GM18517 (cell line): ENCODE data around the gene USH2A.

ENCODE experiments used
- ATAC-seq: cut with Tn5 transposase; IDR thresholded peaks from one replicate; pipeline ENCODE4 v1.9.1; 2021; ENCODE audit warnings: mild to moderate bottlenecking, moderate library complexity; ENCODE audit not compliant: unreplicated experiment

The USH2A gene

DNA sequence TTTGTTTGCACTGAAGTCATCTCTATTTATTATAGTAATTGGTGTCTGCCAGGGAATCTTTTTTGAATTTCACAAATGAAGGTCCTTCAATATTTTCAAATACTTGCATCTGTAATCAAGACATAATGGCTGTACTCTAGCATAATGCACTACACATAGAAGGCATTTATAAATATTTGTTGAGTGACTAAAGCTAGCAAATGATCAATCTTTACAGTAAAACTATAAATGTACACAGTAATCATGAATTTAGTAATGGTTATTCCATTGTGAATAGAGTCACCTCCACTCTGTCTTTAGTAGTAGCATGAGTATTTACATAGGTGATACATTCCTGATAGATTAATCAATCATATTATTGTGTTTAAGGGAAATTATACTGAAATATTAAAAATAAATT, 119.6 kb downstream of the USH2A start:
- no peak for ATAC-seq

DNA sequence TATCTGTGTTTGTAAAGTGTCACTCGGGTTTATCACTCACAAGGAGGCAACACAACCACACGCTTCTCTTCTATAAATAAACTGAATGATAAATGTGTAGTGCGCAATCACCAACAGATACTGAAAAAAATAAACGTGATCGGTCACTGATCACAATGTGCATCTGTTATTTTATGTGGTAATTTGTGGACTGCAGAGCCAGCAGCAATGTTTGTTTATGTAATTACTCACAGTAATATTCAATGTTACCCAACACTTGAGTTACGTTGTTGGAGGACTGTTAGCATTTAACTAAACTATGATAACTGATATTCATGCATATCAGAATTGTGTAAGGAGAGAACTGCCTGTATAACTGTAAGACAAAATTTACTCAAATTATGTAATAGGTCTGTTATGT, 129.6 kb downstream of the USH2A start:
- ATAC-seq, result no peak

DNA sequence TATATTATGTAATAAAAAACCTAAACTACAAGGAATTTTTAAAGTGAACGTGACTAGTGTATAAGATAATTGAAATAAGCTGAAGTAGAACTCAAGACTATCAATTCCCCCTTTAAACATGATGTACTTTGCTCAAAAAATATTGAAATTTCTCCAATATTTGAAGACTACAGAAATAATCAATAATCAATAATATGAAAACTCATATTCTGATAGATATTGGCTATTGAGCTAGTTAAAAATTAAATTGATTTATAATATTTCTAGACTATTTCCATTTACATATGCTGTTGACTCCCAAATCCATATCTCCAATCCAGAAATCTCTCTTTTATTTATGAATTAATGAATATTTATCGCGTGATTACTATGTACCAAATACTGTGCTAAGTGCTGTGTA, 133.2 kb downstream of the USH2A start:
- no peak for ATAC-seq

DNA sequence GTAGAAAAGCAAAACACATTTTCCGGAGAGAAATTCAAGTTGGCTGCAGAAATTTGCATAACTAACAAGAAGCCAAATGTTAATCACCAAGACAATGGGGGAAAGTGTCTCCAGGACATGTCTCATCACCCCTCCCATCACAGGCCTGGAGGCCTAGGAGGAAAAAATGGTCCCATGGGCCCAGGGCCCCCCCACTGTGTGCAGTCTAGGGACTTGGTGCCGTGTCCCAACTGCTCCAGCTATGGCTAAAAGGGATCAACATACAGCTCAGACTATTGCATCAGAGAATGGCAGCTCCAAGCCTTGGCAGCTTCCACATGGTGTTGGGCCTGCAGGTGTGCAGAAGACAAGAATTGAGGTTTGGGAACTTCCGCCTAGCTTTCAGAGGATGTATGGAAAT, 138.2 kb downstream of the USH2A start:
- no peak for ATAC-seq

DNA sequence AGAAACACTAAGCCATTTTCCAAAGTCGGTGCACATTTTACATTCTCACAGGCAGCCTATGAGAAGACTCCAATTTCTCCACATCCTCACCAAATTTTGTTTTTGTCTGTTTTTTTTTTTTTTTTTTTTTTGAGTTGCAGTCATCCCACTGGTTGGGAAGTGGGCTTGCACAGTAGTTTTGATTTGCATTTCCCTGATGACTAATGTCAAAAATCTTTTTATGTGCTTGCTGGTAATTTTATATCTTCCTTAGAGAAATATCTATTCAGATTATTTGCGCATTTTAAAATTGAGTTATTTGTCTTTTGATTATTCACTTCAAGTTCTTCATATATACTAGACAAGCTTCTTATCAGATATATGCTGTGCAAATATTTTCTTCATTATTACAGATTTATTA, 141.5 kb downstream of the USH2A start:
- no peak for ATAC-seq

DNA sequence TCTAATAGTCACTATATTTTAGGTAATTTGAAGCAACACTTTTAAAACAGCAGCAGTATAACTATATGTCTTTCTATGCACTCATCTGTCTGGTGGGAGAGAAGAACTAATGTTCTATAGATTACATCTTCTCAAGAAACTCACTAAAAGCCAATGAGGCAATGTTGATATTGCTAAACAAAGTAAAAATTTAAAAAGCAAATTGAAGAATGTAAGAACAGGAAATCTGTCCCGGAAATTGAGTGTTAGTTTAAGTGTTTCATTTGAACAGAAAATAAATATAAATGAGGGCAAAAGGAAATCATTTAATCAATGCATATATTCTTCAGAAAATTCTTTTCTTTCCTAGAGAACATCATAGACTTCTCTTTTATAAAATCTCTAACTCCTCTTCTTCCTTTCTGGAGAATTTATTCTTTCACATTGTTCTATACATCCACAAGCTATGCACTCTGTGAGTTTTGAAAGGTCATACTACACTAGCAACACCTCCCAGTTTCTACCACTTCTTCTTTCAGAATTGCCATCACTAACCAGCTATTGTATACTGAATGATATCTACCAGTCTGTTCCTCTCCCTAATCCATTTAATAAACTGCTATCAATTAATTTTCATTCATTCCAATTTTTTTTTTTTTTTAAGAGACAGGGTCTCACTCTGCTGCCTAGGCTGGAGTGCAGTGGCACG, 153.0 kb downstream of the USH2A start:
- ATAC-seq, result no peak

DNA sequence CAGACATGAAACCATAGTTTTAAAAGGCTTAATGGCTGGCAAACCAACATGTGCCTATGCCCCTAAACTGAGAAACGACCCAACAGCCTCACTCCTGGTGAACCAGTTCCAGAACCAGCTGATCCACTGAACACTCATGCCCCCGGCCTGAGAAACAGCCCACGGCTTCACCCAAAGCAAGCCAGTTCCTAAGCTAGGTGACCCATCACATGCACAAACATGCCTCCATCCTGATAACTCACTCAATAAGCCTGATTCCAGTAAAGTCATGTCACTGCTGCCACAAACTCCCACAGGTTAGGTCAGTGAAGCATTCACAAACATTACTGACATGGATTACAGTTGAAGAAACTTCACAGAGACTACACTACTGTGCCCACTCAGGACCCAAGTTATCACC, 161.6 kb downstream of the USH2A start:
- ATAC-seq, result no peak

DNA sequence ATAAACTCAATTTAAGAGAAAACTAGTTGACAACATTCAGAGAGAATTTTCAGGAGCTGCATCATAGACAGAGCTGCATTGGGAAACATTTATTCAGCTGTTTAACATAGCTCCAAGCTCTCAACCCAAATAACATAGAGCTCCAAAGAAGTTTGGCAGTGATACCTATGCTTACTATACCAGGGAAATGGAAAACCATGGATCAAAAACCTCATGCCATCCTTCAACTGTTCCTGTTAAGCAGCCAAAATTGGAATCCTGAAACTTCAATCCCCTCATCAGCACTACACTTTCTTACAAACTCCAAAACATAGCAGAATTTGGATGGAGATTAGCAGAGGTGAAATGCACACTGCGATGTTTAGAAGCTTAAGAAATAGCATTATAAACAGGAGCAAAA, 164.4 kb downstream of the USH2A start:
- ATAC-seq, result no peak

DNA sequence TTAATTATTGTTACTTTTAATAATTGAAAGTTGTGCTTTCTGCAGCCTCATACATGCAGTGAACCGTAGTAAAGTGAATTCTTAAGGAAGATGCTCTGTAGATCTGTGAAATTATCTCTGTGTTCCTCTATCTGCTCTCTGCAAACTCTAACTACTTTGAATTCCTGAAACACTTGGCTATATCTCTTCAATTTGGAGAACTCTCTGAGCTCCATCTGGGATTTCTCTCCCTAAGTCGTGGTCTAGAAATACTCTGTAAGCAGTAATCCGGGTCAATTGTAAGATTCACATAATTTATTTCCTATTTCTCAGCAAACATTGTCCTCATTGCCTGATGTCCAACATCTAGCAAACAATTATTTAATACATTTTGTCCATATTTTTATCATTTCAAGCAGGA, 164.9 kb downstream of the USH2A start:
- ATAC-seq, result no peak

DNA sequence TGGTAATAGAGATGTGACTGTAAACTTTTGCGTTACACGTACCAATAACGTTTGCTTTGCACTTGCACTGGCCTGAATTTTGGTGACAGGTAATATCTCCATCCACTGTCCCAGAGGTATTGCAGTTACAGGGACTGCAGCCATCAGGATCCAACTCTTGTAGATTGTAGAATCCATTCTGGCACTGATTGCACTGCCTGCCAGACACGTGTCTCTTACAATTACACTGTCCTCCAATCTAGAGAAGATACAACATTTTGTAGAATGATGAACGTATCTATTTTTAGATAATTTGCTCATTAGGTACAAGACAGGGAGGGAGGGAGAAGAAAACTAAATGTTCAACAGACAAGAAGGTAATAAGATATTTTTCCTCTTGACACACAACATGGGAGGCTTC, 172.4 kb downstream of the USH2A start:
- ATAC-seq, result no peak

DNA sequence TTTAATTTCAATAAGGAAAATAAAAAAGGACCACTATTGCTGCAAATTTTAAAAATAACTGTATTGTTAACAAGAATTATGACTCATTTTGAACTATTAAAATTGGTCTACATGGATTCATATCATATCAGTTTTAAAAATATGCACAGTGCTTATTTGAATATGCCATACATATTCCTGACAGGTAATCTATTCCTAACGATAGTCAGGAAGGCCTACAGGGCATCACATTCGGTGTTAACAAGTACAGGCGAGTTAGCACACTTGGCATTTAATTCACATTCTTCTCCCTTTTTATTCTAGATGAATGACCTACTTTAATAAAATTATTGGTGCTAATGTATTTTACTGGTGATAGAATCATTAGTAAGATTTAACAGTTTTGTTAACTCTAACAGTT, 174.6 kb downstream of the USH2A start:
- ATAC-seq, result no peak

DNA sequence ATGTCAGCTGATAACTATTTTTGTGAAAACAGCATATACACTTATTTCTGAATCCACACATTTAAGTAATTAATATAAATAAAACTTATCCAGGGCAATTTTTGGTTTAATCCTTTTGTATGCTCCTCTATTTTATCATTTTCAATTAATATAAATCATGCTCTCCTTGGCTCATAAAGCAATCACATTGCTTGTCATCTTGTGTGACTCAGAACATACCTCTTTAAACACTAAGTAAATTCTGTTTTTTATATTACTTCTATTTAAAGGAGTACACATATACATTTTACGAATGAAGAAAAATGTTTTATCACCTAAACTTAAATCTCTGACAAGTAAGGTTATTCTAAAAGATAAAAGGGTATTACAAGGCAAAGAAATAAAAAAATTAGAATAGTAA, 175.3 kb downstream of the USH2A start:
- no peak for ATAC-seq

DNA sequence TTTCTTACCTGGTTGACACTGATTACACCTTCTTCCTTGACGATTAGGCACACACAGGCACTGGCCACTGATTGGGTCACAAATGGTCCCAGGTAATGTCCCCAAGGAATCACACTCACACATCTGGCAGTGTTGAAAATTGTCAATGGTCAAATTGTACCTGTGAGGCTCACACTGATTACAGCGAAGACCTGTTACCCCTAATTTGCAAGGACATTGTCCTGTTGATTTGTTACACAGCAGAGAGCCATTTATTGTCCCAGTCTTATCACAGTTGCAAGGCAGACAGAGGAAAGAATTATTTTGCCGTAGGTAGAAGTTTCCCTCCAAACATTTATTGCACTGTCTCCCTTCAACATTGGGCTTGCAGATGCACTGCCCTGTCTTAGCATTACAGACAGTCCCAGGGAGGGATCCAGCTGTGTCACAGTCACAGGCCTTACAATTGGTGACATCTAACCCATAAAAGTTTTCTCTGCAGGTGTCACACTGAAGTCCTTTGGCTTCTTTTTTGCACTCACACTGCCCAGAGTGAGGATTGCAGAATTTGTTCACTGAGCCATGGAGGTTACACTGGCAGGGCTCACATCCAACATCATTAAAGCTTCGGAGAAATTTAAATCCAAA, 176.6 kb downstream of the USH2A start:
- ATAC-seq, result no peak

DNA sequence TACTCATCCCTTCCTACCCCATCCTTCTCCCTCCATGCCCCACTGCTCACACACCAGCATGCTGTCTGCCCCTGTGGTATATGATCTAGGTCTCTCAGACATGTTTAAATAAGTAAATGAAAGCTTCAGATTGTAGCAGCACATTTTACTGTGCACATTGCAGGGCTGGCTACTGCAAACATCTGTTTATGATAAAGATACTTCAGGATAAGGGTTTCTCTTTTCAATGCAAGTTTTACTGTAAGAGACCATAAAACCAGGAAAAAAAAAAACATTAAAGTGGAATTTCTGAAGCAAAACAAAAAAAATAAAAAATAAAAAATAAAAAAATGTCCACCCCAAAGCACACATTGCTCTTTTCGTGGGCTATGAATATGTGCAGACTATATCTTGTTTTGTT, 184.4 kb downstream of the USH2A start:
- ATAC-seq, result no peak

DNA sequence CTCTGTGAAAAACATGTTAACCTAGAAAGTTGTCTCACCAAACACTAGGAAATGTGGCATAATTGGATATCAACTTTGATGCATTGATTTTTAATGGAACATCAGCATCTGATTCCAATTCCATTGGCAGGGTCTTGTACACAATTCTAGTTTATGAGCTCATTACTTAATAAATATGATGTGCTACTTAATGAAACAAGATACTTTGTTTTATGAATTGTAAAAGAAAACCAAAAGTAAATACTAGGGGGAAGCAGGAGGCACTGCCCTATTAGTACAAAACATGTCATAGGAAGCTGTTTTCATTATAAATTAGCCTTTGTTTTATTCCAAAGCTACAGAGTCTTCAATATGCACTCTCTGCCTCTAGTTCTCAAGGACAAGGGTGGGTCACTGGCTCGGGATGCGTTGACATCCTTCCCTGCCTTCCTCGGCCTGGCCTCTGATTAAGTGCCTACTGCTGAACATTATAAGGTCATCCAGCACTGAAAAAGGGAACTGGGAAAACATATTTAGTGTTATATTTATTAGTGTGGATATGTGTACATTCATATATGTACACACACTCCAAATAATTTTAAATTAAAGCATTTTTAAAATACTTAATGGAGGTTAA, 185.2 kb downstream of the USH2A start:
- no peak for ATAC-seq

DNA sequence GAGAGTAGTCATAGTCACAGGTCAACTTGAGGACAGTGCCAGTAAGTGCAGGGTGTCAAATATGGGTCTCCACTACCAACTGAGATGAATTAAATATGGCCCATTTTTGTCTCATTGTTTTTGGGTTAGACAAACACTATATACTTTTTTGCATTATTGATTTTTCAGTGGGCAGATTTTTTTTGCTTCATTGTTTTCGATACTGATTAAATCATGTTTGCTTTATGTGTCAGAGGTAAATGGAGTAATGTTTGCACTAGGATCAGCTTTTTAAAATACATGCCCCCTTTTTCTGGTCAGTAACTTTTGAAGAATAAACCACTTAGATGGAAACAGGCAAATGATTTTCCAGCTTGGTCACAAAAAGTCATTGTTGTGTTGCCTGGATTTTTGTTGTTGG, 199.0 kb downstream of the USH2A start:
- no peak for ATAC-seq

DNA sequence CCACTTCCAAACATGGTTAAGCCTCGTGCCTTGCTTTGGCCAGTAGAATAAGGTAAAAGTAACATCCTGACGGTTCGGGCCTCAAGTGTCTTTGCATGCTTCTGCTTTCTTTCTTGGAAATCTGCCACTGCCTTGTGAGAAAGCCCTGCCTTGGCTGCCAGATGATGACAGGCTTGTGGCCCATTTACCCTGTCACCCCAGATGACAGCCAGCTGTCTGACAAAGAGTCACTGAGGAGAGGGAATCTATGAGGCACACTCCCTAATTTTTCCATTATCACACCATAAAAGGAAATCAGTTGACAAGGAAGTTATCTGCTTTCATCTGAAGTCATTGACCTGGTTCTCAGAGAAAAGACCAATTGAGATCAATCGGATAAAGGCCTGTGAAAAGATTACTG, 199.8 kb downstream of the USH2A start:
- no peak for ATAC-seq

DNA sequence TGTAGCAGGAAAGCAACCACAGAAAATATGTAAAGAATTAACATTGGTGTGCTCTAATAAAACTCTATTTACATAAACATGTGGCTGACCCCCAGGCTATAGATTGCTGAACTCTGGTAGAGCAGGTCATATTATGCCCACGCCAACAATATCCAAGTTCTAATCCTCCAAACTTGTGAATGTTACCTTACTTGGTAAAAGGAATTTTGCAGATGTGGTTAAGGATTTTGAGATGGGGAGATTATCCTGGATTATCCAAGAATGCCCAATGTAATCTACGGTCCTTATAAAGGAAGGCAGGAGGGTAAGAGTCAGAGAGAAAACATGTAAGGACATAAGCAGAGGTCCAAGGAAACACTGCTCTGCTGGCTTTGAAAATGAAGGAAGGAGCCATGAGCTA, 201.0 kb downstream of the USH2A start:
- no peak for ATAC-seq

DNA sequence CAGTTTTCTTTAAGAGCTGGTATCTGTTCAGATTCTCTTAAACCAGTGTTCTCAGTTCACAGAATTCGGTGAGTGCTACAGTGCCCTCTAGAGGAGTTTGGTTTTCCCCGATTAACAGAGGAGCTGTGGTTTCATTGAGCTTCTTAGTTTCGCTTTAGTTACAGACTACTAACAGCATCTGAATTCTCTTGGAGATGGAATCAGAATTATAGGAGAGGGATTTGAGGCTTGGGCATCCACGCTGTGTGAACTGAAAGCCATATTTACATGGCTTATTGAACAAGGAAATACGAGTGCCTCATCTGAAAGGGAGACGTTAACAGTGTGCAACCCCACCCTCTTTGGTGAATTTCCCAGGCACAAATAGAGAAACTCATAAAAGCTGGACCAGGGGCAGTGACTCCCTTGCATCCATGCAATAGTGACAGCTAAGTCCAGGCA, 202.0 kb downstream of the USH2A start:
- peak; percentile 98 for ATAC-seq

DNA sequence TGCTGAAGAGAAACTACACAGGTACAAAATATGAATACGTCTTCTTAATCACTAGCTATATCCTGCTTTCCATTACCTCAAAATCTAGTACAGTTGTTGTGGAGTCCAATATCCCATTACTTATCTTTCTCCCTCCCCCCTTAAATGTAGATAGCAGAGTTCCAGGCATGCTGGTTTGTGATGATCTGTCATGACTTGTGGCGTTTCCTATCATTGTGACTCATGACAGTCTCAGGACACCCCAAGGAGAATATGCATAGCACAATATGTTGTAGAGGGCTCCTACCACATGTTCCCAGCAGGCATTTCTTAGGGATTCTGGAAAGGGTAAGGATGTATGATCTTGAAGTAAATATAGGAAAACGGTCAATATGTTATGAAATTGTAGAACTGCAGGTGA, 206.9 kb downstream of the USH2A start:
- no peak for ATAC-seq

DNA sequence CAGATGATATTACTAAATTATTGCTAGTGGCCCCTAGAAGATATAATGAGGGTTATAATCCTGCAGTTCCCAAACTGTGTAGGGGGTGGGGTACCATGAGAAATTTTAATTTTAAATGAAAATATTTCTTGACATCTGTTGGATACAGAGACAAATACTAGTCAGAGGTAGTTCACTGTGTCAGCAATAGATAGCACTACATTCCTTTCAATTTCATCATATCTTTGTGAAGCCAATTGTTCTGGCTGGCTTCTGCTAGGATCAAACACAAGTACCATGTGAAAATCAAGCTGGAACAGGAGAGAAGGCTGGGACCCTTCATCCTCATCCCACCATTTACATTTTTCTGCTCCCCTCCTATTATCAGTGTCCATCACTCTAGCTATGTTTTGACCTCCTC, 208.1 kb downstream of the USH2A start:
- ATAC-seq, result no peak

DNA sequence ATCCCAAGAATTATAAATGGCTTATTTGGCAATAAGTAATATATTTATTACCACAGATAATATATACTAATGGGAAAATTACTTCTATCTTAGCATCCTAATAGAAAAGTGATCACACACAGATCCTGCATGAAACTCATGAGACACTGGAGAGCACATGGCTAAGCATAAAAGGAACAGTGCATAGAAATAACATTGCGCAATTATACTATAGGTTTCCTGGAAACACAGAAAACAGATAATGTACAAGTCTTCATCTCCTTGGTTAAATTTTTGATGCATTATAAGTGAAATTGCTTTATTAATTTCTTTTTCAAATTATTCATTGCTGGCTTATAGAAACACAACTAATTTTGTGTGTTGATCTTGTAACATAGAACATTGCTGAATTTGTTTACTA, 210.4 kb downstream of the USH2A start:
- no peak for ATAC-seq

DNA sequence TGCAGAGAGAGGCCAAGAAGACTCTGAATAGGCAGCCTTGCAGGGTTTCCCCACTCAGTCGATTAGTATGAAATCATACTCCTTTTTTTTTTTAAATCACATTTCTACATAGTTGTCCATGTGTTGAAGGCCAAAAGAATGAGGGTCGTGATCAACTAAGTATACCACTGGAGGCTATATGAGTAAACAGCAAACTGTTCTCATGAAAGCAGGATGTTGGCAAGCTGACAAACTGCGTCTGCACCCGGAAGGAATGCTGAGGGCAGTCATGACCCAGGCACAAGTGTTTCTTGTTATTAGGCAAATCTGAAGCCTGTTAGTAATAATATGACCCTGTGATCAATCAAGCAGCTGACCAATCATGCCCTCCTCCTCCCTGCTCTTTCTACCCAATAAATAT, 213.2 kb downstream of the USH2A start:
- no peak for ATAC-seq
